GM23338 (cell line): Measurements from ENCODE around the gene CGA.

Source experiments
- CREB1 ChIP-seq: fragments of 250-450 bp; sonication (Bioruptor Pico); IDR thresholded peaks from 2 replicates; pipeline ENCODE4 v1.5.0; 2020; ENCODE audit warnings: low read depth, mild to moderate bottlenecking, moderate library complexity
- CTCF ChIP-seq, 2 experiments: fragments of 200-600 bp in 1 of 2; sonication (generic) in 1 of 2; conservative IDR thresholded peaks; 2 replicates each; pipeline versions ENCODE4 v1.5.1 to v1.6.1; 2016 to 2017; ENCODE audit warnings: antibody characterized with exemption in 2 of 2, low read depth in 2 of 2, mild to moderate bottlenecking in 2 of 2, moderate library complexity in 1 of 2
- EZH2 ChIP-seq: fragments of 200-600 bp; sonication (generic); IDR thresholded peaks from one replicate; pipeline ENCODE4 v1.8.0; 2017; ENCODE audit warnings: antibody characterized with exemption, mild to moderate bottlenecking, low read depth; ENCODE audit not compliant: unreplicated experiment
- EZH2phosphoT487 ChIP-seq: fragments of 200-600 bp; sonication (generic); IDR thresholded peaks from one replicate; pipeline ENCODE4 v1.8.1; 2018; ENCODE audit warnings: antibody characterized with exemption; ENCODE audit not compliant: unreplicated experiment
- JUNB ChIP-seq: IDR thresholded peaks from one replicate; pipeline ENCODE4 v1.6.1; 2016; ENCODE audit warnings: antibody characterized with exemption; ENCODE audit not compliant: unreplicated experiment
- POLR2AphosphoS5 ChIP-seq: IDR thresholded peaks from 2 replicates; pipeline ENCODE4 v1.6.1; 2016; ENCODE audit warnings: antibody characterized with exemption, low read depth
- REST ChIP-seq: IDR thresholded peaks from one replicate; pipeline ENCODE4 v1.6.1; 2018; ENCODE audit warnings: antibody characterized with exemption; ENCODE audit not compliant: unreplicated experiment
- STAT1 ChIP-seq: IDR thresholded peaks from one replicate; pipeline ENCODE4 v1.6.1; 2016; ENCODE audit warnings: antibody characterized with exemption; ENCODE audit not compliant: unreplicated experiment

GRCh38 chr6:87126501-87126900, 31.6 kb upstream of the CGA start:
- TF ChIP-seq POLR2AphosphoS5: no peak
- no peak for TF ChIP-seq CTCF (conservative IDR thresholded peaks at IDR 0.05; ENCODE audit: low read depth in 2 of 2)
- TF ChIP-seq EZH2: no peak
- TF ChIP-seq REST: no peak
- TF ChIP-seq EZH2phosphoT487: no peak
- no peak for TF ChIP-seq CREB1 (CRISPR knock-in tag)
- TF ChIP-seq JUNB: no peak
- no peak for TF ChIP-seq STAT1
